Transverse colon (tissue), 4 donors: ENCODE measurements around the gene KCTD15. TPM values are rescaled to one million over a fixed set of nuclear protein-coding genes. Genes with fewer than 3 reads are reported as not detected.

Experiments
- DNase-seq: peaks from one replicate; pipeline ENCODE4 v3.0.0-alpha.2; 2019
- H3K27ac ChIP-seq, 4 donors: fragments of 200-600 bp; sonication (generic); 2 replicates each; pipeline ENCODE4 v1.5.1; 2016 to 2018; ENCODE audit warnings: inconsistent platforms in 4 of 4
- H3K27me3 ChIP-seq: fragments of 200-600 bp; sonication (generic); 2 replicates; pipeline ENCODE4 v1.5.1; 2017; ENCODE audit warnings: inconsistent platforms
- H3K36me3 ChIP-seq, 4 donors: fragments of 200-600 bp; sonication (generic); 2 replicates each; pipeline ENCODE4 v1.5.1; 2017 to 2019; ENCODE audit warnings: inconsistent platforms in 4 of 4
- H3K4me1 ChIP-seq, 4 donors: fragments of 200-600 bp; sonication (generic); 2 replicates each; pipeline ENCODE4 v1.5.1; 2017 to 2020; ENCODE audit warnings: inconsistent platforms in 4 of 4
- H3K4me3 ChIP-seq, 4 donors: fragments of 200-600 bp; sonication (generic); 1 replicate in 1 of 4; 2 replicates in 3 of 4; pipeline versions ENCODE4 v1.5.1 to v1.6.1; 2017 to 2019; ENCODE audit warnings: inconsistent platforms in 4 of 4
- H3K9me3 ChIP-seq, 2 donors: fragments of 200-600 bp; sonication (generic); 2 replicates each; pipeline ENCODE4 v1.5.1; 2017 to 2019; ENCODE audit warnings: inconsistent platforms in 2 of 2
- CTCF ChIP-seq, 5 experiments: fragments of 200-600 bp in 3 of 5; fragments of 450-650 bp in 2 of 5; sonication (generic) in 3 of 5; IDR thresholded peaks; 1 replicate in 2 of 5; 2 replicates in 3 of 5; pipeline ENCODE4 v1.5.1; 2016 to 2017; ENCODE audit warnings: antibody characterized with exemption in 5 of 5, inconsistent platforms in 3 of 5, mild to moderate bottlenecking in 2 of 5, moderate library complexity in 1 of 5
- EP300 ChIP-seq: sonication (generic); formaldehyde crosslinking; IDR thresholded peaks from one replicate; pipeline ENCODE4 v1.6.1; 2017; ENCODE audit warnings: antibody characterized with exemption, low read depth
- POLR2A ChIP-seq: fragments of 450-650 bp; IDR thresholded peaks from one replicate; pipeline ENCODE4 v1.6.1; 2016; ENCODE audit warnings: antibody characterized with exemption, mild to moderate bottlenecking, moderate library complexity
- POLR2AphosphoS5 ChIP-seq, 3 donors: sonication (generic); formaldehyde crosslinking; IDR thresholded peaks; one replicate each; pipeline ENCODE4 v1.6.1; 2016; ENCODE audit warnings: antibody characterized with exemption in 3 of 3
- WGBS, 2 donors: methylation state at CpG; one replicate each; pipeline ENCODE4 v1.1.5; 2018; ENCODE audit warnings: low coverage in 1 of 2; 5-methylcytosine and 5-hydroxymethylcytosine counted together
- in situ Hi-C, 4 donors: fragments of 200-750 bp; cut with MboI; loops; one replicate each; pipeline versions ENCODE4 v1.15.0 to v1.15.1; 2017; ENCODE audit warnings: low sequenced_read_pairs in 3 of 4, low pct_ligation_motif_present in 1 of 4, low pct_unique_long_range_greater_than_20kb in 1 of 4
- intact Hi-C: fragments of 100-400 bp; cut with DNase I; formaldehyde crosslinking; loops from one replicate; pipeline ENCODE4 v1.15.1; 2023; ENCODE audit warnings: low total_unique reads
- total RNA-seq, 4 donors: library from RNA; depleted of rRNA; stranded (reverse); fragments of >200 nt; gene quantifications; one replicate each; pipeline ENCODE4 v1.1.0, GENCODE V29; 2016

Gene KCTD15
- total RNA-seq, 4 donors from 2014 or later, result 28.5 to 158 (median 39.2) TPM

- WGBS, 2 donors, result 92 to 93% methylated on average over 3 to 5 of the region's 5 CpGs
- H3K27me3 ChIP-seq, result no peaks in the 10 kb centered on the region
- H3K4me3 ChIP-seq, result no peak overlapping the region
- no peak for TF ChIP-seq POLR2A
- DNase-seq, result no peak
- H3K36me3 ChIP-seq, result no peaks in the 10 kb centered on the region
- peak overlapping the region in 1 of 4 donors; percentile 12 for H3K27ac ChIP-seq
- H3K9me3 ChIP-seq, result no peaks in the 10 kb centered on the region
- peaks cover 21 to 36% (median 31%) of the 10 kb centered on the region in 4 donors for H3K4me1 ChIP-seq
- in situ Hi-C loops (no loop called here), intact Hi-C loops (no loop called here)
These were observed 4.7 kb downstream of the KCTD15 start for GRCh38 chr19:33801411-33801810.

- no peaks in the 10 kb centered on the region for H3K36me3 ChIP-seq
- H3K27ac ChIP-seq, result peak overlapping the region in 1 of 4 donors; percentile 12
- in situ Hi-C loops (no loop called here), intact Hi-C loops (no loop called here)
- DNase-seq, result no peak
- TF ChIP-seq POLR2A, result no peak
- TF ChIP-seq EP300, result no peak
- WGBS, 2 donors, result 79 to 85% methylated on average over 4 to 10 of the region's 10 CpGs
- H3K27me3 ChIP-seq, result no peaks in the 10 kb centered on the region
- H3K4me1 ChIP-seq, result peaks cover 21 to 36% (median 31%) of the 10 kb centered on the region in 4 donors
- no peak overlapping the region for H3K4me3 ChIP-seq
- no peaks in the 10 kb centered on the region for H3K9me3 ChIP-seq
These were observed 5.3 kb downstream of the KCTD15 start for GRCh38 chr19:33802001-33802400.

- H3K4me1 ChIP-seq, result peaks cover 21 to 33% (median 28%) of the 10 kb centered on the region in 4 donors
- H3K4me3 ChIP-seq, result no peak overlapping the region
- H3K27ac ChIP-seq, result peak overlapping the region in 3 of 4 donors; percentile 78 to 87 (median 84)
- H3K9me3 ChIP-seq, result no peaks in the 10 kb centered on the region
- H3K27me3 ChIP-seq, result no peaks in the 10 kb centered on the region
- no peaks in the 10 kb centered on the region for H3K36me3 ChIP-seq
- in situ Hi-C loops, result no loop called here
- TF ChIP-seq EP300 (no peak), POLR2AphosphoS5 (IDR thresholded peaks at IDR 0.05) (no peak)
- DNase-seq, result no peak
- 83% methylated on average over 1 of the region's 1 CpG; no CpG with 5 or more reads in 1 of the 2 donors for WGBS, 2 donors
- intact Hi-C loops, result no loop called here
These were observed 6.1 kb downstream of the KCTD15 start for GRCh38 chr19:33802801-33803200.

GRCh38 chr19:33803383-33803782 is 6.7 kb downstream of the KCTD15 start:
- peaks cover 21 to 29% (median 26%) of the 10 kb centered on the region in 4 donors for H3K4me1 ChIP-seq
- H3K27me3 ChIP-seq, result no peaks in the 10 kb centered on the region
- DNase-seq, result no peak
- H3K36me3 ChIP-seq, result no peaks in the 10 kb centered on the region
- no peaks in the 10 kb centered on the region for H3K9me3 ChIP-seq
- peak overlapping the region; percentile 78 to 87 (median 82) for H3K27ac ChIP-seq
- TF ChIP-seq POLR2AphosphoS5 (IDR thresholded peaks at IDR 0.05) (no peak), CTCF (IDR thresholded peaks at IDR 0.05) (no peak), EP300 (no peak), POLR2A (no peak)
- WGBS, 2 donors, result 95% methylated on average over 6 of the region's 9 CpGs; no CpG with 5 or more reads in 1 of the 2 donors
- in situ Hi-C loops (no loop called here), intact Hi-C loops (no loop called here)
- no peak overlapping the region for H3K4me3 ChIP-seq

- no peaks in the 10 kb centered on the region for H3K27me3 ChIP-seq
- WGBS, 2 donors, result 42% methylated on average over 10 of the region's 10 CpGs; no CpG with 5 or more reads in 1 of the 2 donors
- H3K4me3 ChIP-seq, result no peak overlapping the region
- peak overlapping the region; percentile 78 to 87 (median 82) for H3K27ac ChIP-seq
- TF ChIP-seq CTCF (IDR thresholded peaks at IDR 0.05) (no peak), POLR2A (no peak), POLR2AphosphoS5 (IDR thresholded peaks at IDR 0.05) (peak; percentile 49 to 70 (median 59))
- peak; percentile 94 for DNase-seq
- H3K4me1 ChIP-seq, result peaks cover 21 to 29% (median 26%) of the 10 kb centered on the region in 4 donors
- in situ Hi-C loops, result no loop called here
- H3K9me3 ChIP-seq, result no peaks in the 10 kb centered on the region
- intact Hi-C loops, result no loop called here
- no peaks in the 10 kb centered on the region for H3K36me3 ChIP-seq
These were observed 7.5 kb downstream of the KCTD15 start for GRCh38 chr19:33804021-33804799.
